K562 (cell line): ENCODE results near the gene FLOT2. TPM values are rescaled to one million over a fixed set of nuclear protein-coding genes. Genes with fewer than 3 reads are reported as not detected.

ENCODE experiments used
- ATF3 ChIP-seq, 2 experiments: fragments of 450-650 bp in 1 of 2; sonication (generic) in 1 of 2; formaldehyde crosslinking in 1 of 2; IDR thresholded peaks in 1 of 2; conservative IDR thresholded peaks in 1 of 2; 2 replicates each; pipeline versions ENCODE4 v1.6.1 to v1.8.1; 2016 to 2023; ENCODE audit warnings: mild to moderate bottlenecking in 2 of 2, moderate library complexity in 2 of 2, inconsistent platforms in 1 of 2, missing genetic modification reagents in 1 of 2
- BHLHE40 ChIP-seq: IDR thresholded peaks from 2 replicates; pipeline ENCODE4 v1.6.1; 2011; ENCODE audit warnings: low read length, improper control_type of control experiment
- CEBPG ChIP-seq, 3 experiments: fragments of 200-800 bp in 1 of 3; sonication (Bioruptor generic) in 1 of 3; sonication (generic) in 1 of 3; formaldehyde crosslinking in 1 of 3; IDR thresholded peaks in 2 of 3; conservative IDR thresholded peaks in 1 of 3; 2 replicates each; pipeline versions ENCODE4 v1.6.1 to v1.8.0; 2016 to 2022; ENCODE audit warnings: missing compliant biosample characterization in 2 of 3, missing genetic modification characterization in 2 of 3, mild to moderate bottlenecking in 1 of 3, missing genetic modification reagents in 1 of 3
- DPF2 ChIP-seq: fragments of 450-650 bp; IDR thresholded peaks from 2 replicates; pipeline ENCODE4 v1.6.1; 2016
- ELF4 ChIP-seq: fragments of 450-650 bp; formaldehyde crosslinking; IDR thresholded peaks from 2 replicates; pipeline ENCODE4 v1.4.0; 2022; ENCODE audit warnings: missing genetic modification characterization
- MNT ChIP-seq, 2 experiments: fragments of 450-650 bp; conservative IDR thresholded peaks; 2 replicates each; pipeline ENCODE4 v1.6.1; 2017; ENCODE audit warnings: mild to moderate bottlenecking in 2 of 2, moderate library complexity in 2 of 2
- PRMT5 ChIP-seq: sonication (generic); formaldehyde crosslinking; IDR thresholded peaks from 2 replicates; pipeline ENCODE4 v1.5.0; 2020; ENCODE audit warnings: missing genetic modification reagents
- SMARCC2 ChIP-seq: fragments of 450-650 bp; IDR thresholded peaks from 2 replicates; pipeline ENCODE4 v1.6.1; 2017; ENCODE audit warnings: antibody characterized with exemption, moderate library complexity, mild to moderate bottlenecking, low read depth
- TEAD1 ChIP-seq, 2 experiments: fragments of 450-650 bp in 1 of 2; sonication (generic) in 1 of 2; formaldehyde crosslinking; IDR thresholded peaks; 2 replicates each; pipeline versions ENCODE4 v1.4.0 to v1.8.0; 2020 to 2022; ENCODE audit warnings: mild to moderate bottlenecking in 2 of 2, missing genetic modification reagents in 1 of 2
- TGIF2 ChIP-seq: sonication (generic); formaldehyde crosslinking; IDR thresholded peaks from 2 replicates; pipeline ENCODE4 v1.8.1; 2022; ENCODE audit warnings: mild to moderate bottlenecking, missing genetic modification reagents, moderate library complexity
- TOE1 ChIP-seq, 2 experiments: fragments of 450-650 bp in 1 of 2; sonication (generic) in 1 of 2; formaldehyde crosslinking in 1 of 2; IDR thresholded peaks; 2 replicates each; pipeline versions ENCODE4 v1.7.1 to v1.8.0; 2016 to 2022; ENCODE audit warnings: borderline replicate concordance in 2 of 2, mild to moderate bottlenecking in 2 of 2, antibody characterized with exemption in 1 of 2, inconsistent platforms in 1 of 2, low read depth in 1 of 2, missing genetic modification reagents in 1 of 2, moderate library complexity in 1 of 2
- TSHZ1 ChIP-seq: fragments of 250-450 bp; sonication (Bioruptor Pico); IDR thresholded peaks from 2 replicates; pipeline ENCODE4 v1.4.0; 2020; ENCODE audit warnings: mild to moderate bottlenecking, moderate library complexity
- YY1 ChIP-seq, 3 experiments: IDR thresholded peaks; 2 replicates each; pipeline ENCODE4 v1.6.1; 2011; ENCODE audit warnings: low read length in 2 of 3, mild to moderate bottlenecking in 2 of 3, moderate library complexity in 2 of 3, borderline replicate concordance in 1 of 3, control low read depth in 1 of 3, low read depth in 1 of 3; ENCODE audit not compliant: insufficient read depth in 3 of 3, insufficient replicate concordance in 2 of 3, control insufficient read depth in 1 of 3, insufficient read length in 1 of 3; ENCODE audit errors: extremely low read depth in 1 of 3
- ZBTB7A ChIP-seq: IDR thresholded peaks from 2 replicates; pipeline ENCODE4 v1.6.1; 2011; ENCODE audit warnings: low read depth, mild to moderate bottlenecking, low read length, moderate library complexity, borderline replicate concordance; ENCODE audit not compliant: control insufficient read depth
- ZNF133 ChIP-seq: fragments of 250-450 bp; sonication (Bioruptor Pico); IDR thresholded peaks from 2 replicates; pipeline ENCODE4 v1.4.0; 2020; ENCODE audit warnings: mild to moderate bottlenecking
- ZNF436 ChIP-seq: fragments of 250-450, 450-650 bp; sonication (Bioruptor Pico); formaldehyde crosslinking; IDR thresholded peaks from 2 replicates; pipeline ENCODE4 v1.7.0; 2020; ENCODE audit warnings: mild to moderate bottlenecking
- polyA plus RNA-seq, 8 experiments: library from polyadenylated mRNA; depleted of rRNA in 4 of 8; stranded (reverse) in 5 of 8; unstranded in 3 of 8; fragments of >200 nt; fragmentation: Nextera tagmentation in 2 of 8; fragmentation: Illumina TruSeq in 1 of 8; extraction: Ambion mirVana in 2 of 8; extraction: Trizol in 1 of 8; gene quantifications; 2 replicates each; pipeline versions ENCODE4 v1.2.1 to v1.2.3, GENCODE V29; 2011 to 2014; ENCODE audit warnings: inconsistent platforms in 1 of 8, missing spikeins in 1 of 8
- total RNA-seq, 7 experiments: library from RNA; depleted of rRNA in 6 of 7; stranded (reverse); fragments of >200 nt in 6 of 7; fragmentation: Illumina TruSeq in 2 of 7; extraction: Trizol in 2 of 7; gene quantifications; 2 replicates each; pipeline versions ENCODE4 v1.2.1 to v1.2.3, GENCODE V29; 2011 to 2021; ENCODE audit warnings: low replicate concordance in 1 of 7

Gene FLOT2
- total and polyA plus RNA-seq, 9 of the 15 experiments (the other 6 are each of a cell fraction or from before 2014, with no cell fraction given), result 17.5 to 138 (median 41.7) TPM

- no peak for TF ChIP-seq MNT (conservative IDR thresholded peaks at IDR 0.05)
- no peak for TF ChIP-seq YY1 (IDR thresholded peaks at IDR 0.05; ENCODE audit: borderline replicate concordance in 1 of 3, control insufficient read depth in 1 of 3, extremely low read depth in 1 of 3, insufficient read depth in 3 of 3, insufficient read length in 1 of 3, insufficient replicate concordance in 2 of 3, low read depth in 1 of 3, low read length in 2 of 3)
- no peak for TF ChIP-seq TSHZ1 (CRISPR knock-in tag)
- no peak for TF ChIP-seq TGIF2
- 0 out of 2 replicates have a peak, but pooled peaks have one; percentile 9 for TF ChIP-seq ZNF436 (CRISPR knock-in tag)
- no peak for TF ChIP-seq ZNF133 (CRISPR knock-in tag)
- no peak for TF ChIP-seq CEBPG (CRISPR knock-in tag; IDR thresholded peaks at IDR 0.05)
- TF ChIP-seq CEBPG (tag; conservative IDR thresholded peaks at IDR 0.05 in 1 of 2, IDR thresholded peaks at IDR 0.05 in 1 of 2), result no peak
- no peak for TF ChIP-seq ATF3 (IDR thresholded peaks at IDR 0.05)
- 0 out of 2 replicates have a peak, but pooled peaks have one; percentile 17 for TF ChIP-seq ATF3 (CRISPR knock-in tag; conservative IDR thresholded peaks at IDR 0.05)
- no peak for TF ChIP-seq PRMT5 (CRISPR knock-in tag)
- no peak for TF ChIP-seq TOE1 (IDR thresholded peaks at IDR 0.05; ENCODE audit: borderline replicate concordance)
- no peak for TF ChIP-seq TOE1 (CRISPR knock-in tag; IDR thresholded peaks at IDR 0.05; ENCODE audit: borderline replicate concordance, low read depth)
- peak; percentile 3; the same call in 1 of the 2 replicates for TF ChIP-seq ZBTB7A
- peak; percentile 50; the same call in 1 of the 2 replicates for TF ChIP-seq DPF2
- TF ChIP-seq SMARCC2, result no peak
- peak in 1 of 2 experiments; percentile 16; a peak in 1 of 4 replicates for TF ChIP-seq TEAD1 (CRISPR knock-in tag; IDR thresholded peaks at IDR 0.05)
- 0 out of 2 replicates have a peak, but pooled peaks have one; percentile 43 for TF ChIP-seq ELF4 (CRISPR knock-in tag)
- TF ChIP-seq BHLHE40, result peak; percentile 67
Measured at GRCh38 chr17:28906706-28907438, 9.3 kb upstream of the FLOT2 start (continued).
